Measurements from ENCODE around the gene BICDL2.
"Not testable (repeated sequence)": the region's sequence is repeated elsewhere in the genome, so short reads cannot be mapped to it uniquely, and the experiment has no call there.

The BICDL2 gene

GRCh38 chr16:3065069-3065741 is 28.5 kb upstream of the BICDL2 start, which contains the start of gene IL32:
IL32 (plus strand) TSS chr16:3065640; CDS start chr16:3065812, 172 bp downstream.
- peak; percentile 43 for DNase-seq (ENCODE audit: low read depth, low spot score)

DNA sequence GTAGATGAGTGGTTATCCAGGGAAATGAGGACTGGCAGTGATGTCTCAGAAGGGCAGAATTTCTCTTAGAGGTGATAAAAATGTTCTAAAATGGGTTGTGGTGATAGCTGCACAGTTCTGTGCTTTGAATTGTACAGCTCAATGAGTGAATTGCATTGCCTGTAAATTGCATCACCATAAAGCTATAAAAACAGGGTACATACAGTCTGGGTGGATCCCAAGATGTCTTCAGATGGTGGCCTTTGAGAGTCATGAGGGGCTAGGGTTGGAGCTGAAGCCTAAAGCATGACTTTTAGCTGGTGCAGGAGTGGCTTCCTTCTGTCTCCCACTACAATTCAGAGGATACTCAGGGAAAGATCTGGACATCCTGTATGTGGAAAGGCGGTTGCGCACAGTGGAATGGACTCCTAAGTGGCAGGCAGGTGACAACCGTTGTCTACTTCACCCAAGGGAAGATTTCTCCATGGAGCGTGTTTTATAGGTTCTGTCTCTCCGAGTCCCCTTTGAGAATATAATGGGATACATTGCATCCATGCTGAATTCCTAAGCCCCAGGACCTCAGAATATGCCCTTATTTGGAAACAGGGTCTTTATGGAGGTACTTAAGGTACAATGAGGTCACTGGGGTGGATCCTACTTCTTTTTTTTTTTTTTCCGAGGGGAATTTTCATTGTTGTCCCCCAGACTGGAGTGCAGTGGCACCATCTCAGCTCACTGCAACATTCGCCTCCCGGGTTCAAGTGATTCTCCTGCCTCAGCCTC is 27.1 kb upstream of the BICDL2 start:
- no peak for DNase-seq (ENCODE audit: low read depth, low spot score)

DNA sequence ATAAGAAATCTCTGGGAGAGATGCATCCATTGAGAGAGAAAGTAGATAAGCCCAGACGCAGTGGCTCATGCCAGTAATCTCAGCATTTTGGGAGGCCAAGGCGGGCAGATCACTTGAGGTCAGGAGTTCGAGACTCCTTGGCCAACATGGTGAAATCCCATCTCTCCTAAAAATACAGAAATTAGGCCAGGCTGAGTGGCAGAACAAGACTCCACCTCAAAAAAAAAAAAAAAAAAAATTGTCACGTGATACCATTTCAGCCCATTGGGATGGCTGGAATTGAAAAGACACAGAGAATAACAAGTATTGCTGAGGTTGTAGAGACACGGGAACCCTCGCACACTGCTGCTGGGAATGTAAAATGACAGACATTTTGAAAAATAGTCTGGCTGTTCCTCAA is 25.8 kb upstream of the BICDL2 start:
- no peak for DNase-seq (ENCODE audit: low read depth, low spot score)

- no peak for DNase-seq (ENCODE audit: low read depth, low spot score)
Measured at GRCh38 chr16:3060339-3061127, 23.8 kb upstream of the BICDL2 start.

GRCh38 chr16:3059723-3060242 is 23.0 kb upstream of the BICDL2 start:
- no peak for DNase-seq (ENCODE audit: low read depth, low spot score)

DNA sequence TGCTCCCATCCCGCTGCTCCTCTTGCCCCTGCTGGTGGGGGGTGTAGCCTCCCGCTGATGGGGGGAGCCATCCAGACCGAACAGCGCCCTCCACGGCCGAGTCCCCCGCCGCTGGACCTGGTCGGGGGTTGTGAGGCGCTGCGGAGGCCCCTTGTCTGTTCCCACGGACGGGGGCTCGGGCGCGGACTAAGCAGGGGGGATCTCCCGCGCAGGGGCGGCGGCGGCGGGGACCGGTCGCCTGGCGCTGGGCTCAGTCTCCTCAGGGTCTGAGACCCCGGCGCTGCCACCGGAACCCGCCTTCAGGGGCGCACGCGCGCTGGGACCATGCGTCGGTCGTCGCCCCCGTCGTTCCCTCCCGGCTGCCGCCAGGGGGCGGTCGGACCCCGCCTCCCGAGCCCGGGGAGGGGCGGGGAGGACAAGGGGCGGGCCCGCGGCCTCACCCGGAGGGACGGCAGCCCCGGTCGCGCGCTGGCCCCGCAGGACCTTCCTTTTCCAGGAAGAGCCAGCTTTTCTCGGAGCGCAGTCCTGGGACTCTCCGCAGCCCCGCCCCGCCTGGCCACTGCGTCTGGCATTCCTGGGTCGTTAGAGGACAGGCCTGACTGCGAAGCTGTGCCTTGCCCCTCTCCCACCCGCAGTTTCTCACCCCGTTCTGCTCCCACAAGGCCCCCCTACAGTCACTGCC is 22.4 kb upstream of the BICDL2 start:
- peak; percentile 76 for DNase-seq (ENCODE audit: low read depth, low spot score)

DNA sequence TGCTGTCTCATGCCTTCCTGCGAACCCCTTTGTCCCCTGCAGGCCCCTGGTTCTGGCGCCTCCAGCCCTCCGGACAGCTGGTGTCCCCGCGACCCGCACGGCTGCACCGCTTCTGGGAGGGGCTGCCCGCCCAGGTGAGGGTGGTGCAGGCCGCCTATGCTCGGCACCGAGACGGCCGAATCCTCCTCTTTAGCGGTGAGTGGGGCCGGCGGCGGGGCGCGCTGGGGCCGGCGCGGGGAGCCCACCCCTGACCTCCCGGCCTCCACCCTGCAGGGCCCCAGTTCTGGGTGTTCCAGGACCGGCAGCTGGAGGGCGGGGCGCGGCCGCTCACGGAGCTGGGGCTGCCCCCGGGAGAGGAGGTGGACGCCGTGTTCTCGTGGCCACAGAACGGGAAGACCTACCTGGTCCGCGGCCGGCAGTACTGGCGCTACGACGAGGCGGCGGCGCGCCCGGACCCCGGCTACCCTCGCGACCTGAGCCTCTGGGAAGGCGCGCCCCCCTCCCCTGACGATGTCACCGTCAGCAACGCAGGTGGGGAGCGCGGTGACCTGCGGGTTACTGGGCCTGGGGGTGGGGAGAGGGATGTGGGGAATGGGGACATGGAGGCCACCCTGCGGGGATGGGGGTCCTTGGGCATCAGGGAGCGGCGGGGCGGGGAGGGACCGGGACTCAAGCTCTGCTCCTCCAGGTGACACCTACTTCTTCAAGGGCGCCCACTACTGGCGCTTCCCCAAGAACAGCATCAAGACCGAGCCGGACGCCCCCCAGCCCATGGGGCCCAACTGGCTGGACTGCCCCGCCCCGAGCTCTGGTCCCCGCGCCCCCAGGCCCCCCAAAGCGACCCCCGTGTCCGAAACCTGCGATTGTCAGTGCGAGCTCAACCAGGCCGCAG is 21.6 kb upstream of the BICDL2 start:
- no peak for DNase-seq (ENCODE audit: low read depth, low spot score)

DNA sequence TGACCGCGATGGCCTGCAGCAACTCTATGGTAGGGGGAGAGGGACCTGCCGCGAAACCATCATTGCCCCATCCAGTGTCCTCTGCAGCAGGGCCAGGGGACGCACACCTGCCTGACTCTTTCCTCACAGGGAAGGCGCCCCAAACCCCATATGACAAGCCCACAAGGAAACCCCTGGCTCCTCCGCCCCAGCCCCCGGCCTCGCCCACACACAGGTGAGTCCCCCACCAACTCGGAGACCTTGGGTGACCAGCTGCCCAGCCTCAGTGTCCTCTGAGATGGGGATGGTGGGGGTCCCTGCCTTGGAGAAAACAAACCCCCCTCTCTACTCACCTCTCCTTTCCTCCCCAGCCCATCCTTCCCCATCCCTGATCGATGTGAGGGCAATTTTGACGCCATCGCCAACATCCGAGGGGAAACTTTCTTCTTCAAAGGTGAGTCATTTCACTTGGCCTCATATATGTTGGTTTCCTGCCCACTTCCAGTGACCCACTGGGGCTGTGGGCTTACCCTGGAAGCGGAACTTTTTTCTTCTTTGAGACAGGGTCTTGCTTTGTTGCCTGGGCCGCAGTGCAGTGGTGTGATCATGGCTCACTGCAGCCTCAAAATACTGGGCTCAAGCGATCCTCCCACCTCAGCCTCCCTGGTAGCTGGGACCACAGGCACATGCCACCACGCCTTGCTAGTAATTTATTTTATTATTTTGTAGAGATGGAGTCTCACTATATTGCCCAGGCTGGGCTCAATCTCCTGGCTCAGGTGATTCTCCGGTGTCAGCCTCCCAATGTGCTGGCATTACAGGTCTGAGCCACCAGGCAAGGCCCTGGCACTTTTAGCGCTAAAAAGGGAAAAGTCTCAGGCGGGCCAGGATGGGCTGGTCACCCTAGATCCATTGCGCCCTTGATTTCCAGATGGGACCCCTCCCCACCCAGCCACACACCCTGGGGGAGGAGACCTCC is 20.7 kb upstream of the BICDL2 start:
- no peak for DNase-seq (ENCODE audit: low read depth, low spot score)

DNA sequence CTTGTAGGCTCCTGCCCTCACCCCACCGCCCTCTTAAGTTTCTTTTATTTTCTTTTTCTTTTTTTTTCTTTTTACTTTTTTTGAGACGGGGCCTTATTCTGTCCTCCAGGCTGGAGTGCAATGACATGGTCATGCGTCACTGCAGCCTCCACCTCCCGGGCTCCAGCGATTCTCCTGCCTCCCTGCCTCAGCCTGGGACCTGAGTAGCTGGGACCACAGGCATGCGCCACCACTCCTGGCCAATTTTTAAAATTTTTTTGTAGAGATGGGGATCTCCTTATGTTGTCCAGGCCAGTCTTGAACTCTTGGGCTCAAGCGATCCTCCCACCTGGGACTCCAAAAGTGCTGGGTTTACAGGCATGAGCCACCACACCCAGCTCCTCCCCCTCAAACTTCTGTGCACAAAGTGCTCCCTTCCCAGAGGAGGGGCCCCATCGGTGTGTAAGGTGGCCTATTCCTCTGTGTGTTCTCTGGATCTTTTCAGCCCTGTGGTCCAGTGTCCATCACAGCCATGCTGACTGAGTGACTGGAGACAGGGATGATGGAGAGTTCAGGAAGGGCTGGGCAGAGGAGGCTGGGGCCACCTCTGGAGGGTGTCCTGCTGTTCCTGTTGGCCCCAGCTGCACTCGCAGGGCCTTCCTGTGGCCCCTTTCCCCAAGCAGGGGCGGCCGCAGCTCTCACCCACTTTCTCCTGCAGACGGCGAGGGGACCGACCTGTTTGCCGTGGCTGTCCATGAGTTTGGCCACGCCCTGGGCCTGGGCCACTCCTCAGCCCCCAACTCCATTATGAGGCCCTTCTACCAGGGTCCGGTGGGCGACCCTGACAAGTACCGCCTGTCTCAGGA is 19.8 kb upstream of the BICDL2 start:
- DNase-seq (ENCODE audit: low read depth, low spot score), result no peak

GRCh38 chr16:3055734-3056115 is 19.0 kb upstream of the BICDL2 start:
- not testable (repeated sequence) for DNase-seq (ENCODE audit: low read depth, low spot score)

DNA sequence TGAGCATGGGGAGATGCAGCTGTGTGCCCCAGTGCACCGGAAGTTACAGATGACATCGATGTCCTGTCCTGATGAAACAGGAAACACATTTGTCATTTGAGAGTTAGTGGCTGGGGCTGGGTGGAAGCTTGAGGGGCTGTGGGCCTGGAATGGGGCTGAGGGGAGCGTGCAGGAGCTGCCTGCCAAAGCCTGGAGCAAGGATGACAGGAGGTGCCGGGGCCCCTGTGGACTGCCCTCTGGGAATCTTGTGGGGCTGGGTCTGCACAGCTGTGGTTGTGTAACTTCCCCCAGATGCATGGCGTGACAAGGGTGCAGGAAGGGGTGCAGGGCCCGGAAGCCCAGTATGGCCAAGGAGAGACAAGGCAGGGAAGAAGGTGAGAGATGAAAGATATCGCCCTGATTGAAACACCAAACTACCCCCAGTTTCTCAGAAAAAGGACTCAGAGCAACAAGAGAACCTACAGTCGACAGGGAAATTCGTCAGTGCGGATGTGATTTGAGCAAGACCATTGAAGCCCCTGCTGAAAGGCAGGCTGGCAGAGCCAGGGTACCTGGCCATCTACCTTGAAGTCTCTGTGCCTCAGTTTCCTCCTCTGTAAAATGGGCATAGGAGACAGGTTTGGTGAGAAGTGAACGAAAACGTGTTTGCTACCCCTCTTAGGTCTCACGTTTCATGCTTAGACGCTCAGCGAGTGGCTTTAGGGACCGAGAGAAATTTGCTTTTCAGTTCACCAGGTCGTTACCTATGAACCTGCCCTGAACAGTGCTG is 18.4 kb upstream of the BICDL2 start:
- DNase-seq (ENCODE audit: low read depth, low spot score), result no peak

DNA sequence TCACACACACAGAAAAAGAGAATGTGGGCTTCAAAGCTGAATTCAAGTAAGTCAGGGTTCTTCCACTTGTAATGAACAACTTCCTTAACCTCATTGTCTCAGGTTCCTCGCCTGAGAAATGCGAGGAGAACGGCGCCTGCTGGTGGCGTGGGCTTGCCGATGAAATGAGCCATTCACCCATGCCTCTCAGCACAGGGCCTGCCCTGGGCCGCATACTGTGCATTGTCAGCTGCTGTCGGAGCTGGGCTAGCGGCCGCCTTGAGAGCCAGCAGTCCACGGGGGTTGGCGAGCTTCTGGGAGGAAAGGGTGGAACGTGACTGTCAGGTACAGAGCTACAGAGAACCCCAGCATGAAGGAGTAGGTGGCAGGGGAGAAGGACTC is 16.6 kb upstream of the BICDL2 start:
- DNase-seq (ENCODE audit: low read depth, low spot score), result not testable (repeated sequence)

DNA sequence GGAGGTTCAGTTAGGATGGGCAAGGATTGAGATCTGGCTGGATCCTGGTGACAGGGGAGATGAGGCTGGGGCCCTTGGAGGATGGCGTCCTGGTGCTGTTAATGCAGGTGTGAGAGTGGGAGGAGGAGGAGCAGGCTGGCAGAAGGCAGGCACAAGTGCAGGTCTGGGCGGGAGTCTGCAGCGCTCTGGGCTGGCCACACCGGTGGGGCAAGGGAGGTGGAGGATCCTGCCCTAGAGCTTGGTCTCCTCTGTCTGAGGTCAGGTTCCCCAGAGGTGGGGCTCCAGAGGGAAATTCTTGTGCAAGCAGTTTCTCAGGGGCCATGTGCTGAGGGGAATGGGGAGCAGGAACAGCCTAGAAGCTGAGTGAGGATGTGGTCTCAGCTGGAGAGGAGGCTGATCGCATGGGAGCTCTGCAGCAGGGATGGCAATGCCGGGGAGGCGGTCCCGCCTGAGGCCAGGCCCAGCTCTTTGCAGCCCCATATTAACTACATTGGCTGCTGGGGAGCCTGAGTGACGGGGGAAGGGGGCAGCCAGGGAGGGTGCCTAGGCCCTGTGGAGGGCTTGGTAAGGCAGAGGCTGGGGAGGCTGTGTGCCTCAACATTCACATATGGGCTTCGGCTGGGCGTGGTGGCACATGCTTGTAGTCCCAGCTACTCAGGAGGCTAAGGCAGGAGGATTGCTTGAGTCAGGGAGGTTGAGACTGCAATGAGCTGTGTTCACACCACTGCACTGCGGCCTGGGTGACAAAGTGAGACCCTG is 16.0 kb upstream of the BICDL2 start:
- DNase-seq (ENCODE audit: low read depth, low spot score), result not testable (repeated sequence)

- DNase-seq (ENCODE audit: low read depth, low spot score), result no peak
Measured at GRCh38 chr16:3051494-3051893, 14.8 kb upstream of the BICDL2 start.

GRCh38 chr16:3051009-3051408 is 14.3 kb upstream of the BICDL2 start:
- DNase-seq (ENCODE audit: low read depth, low spot score), result no peak

- DNase-seq (ENCODE audit: low read depth, low spot score), result no peak
Measured at GRCh38 chr16:3050487-3050886, 13.7 kb upstream of the BICDL2 start.

GRCh38 chr16:3049921-3050481 is 13.3 kb upstream of the BICDL2 start:
- DNase-seq (ENCODE audit: low read depth, low spot score), result no peak

All from activated naive CD8-positive, alpha-beta T cell treated with anti-CD3 and anti-CD28 coated beads, Interleukin-2, amount 50 U/mL, for 16 hours (primary cell).